CD4-positive, alpha-beta T cell (primary cell): ENCODE data around the gene ADCY2. TPM values are rescaled to one million over a fixed set of nuclear protein-coding genes. Genes with fewer than 3 reads are reported as not detected.

Experiments used
- ATAC-seq: fragments of 200-7000 bp; cut with Tn5 transposase; one replicate; pipeline ENCODE4 v1.10.0; 2022; ENCODE audit warnings: mild to moderate bottlenecking; ENCODE audit not compliant: poor library complexity
- CTCF ChIA-PET: fragments of 350-600 bp; sonication (Branson Sonifier 250); formaldehyde crosslinking; loops from one replicate; lab custom pipeline; 2021; ENCODE audit warnings: antibody characterized with exemption, inconsistent platforms; lab: Charles Lee
- POLR2A ChIA-PET: fragments of 350-600 bp; sonication (Branson Sonifier 250); formaldehyde crosslinking; loops from one replicate; lab custom pipeline; 2021; ENCODE audit warnings: antibody characterized with exemption, inconsistent platforms; lab: Charles Lee
- DNase-seq, 14 experiments: peaks; one replicate each; pipeline ENCODE4 v3.0.0-alpha.2; 2013 to 2020; ENCODE audit warnings: mixed read lengths in 2 of 14
- H3K27ac ChIP-seq, 2 donors: one replicate each; pipeline versions ENCODE4 v1.5.1 to v1.7.0; 2013; ENCODE audit warnings: low read length in 2 of 2, low read depth in 1 of 2, mild to moderate bottlenecking in 1 of 2
- H3K27me3 ChIP-seq, 2 experiments: 1 replicate in 1 of 2; 2 replicates in 1 of 2; pipeline versions ENCODE4 v1.6.1 to v1.7.0; 2013; ENCODE audit warnings: low read length in 2 of 2, control low read depth in 1 of 2, mild to moderate bottlenecking in 1 of 2, moderate library complexity in 1 of 2; ENCODE audit not compliant: insufficient read depth in 2 of 2, control insufficient read depth in 1 of 2
- H3K36me3 ChIP-seq: one replicate; pipeline ENCODE4 v1.6.1; 2013; ENCODE audit warnings: low read length, control low read depth; ENCODE audit not compliant: insufficient read depth
- H3K4me1 ChIP-seq: one replicate; pipeline ENCODE4 v1.6.1; 2013; ENCODE audit warnings: low read length, control low read depth; ENCODE audit not compliant: insufficient read depth
- H3K4me3 ChIP-seq: one replicate; pipeline ENCODE4 v1.5.1; 2013; ENCODE audit warnings: mild to moderate bottlenecking, low read length, moderate library complexity
- H3K9me3 ChIP-seq, 2 experiments: 1 replicate in 1 of 2; 2 replicates in 1 of 2; pipeline versions ENCODE4 v1.6.1 to v1.7.0; 2013; ENCODE audit warnings: low read length in 2 of 2, mild to moderate bottlenecking in 2 of 2, control low read depth in 1 of 2, moderate library complexity in 1 of 2; ENCODE audit not compliant: control insufficient read depth in 1 of 2, insufficient read depth in 1 of 2
- H3K27ac Mint-ChIP-seq: one replicate; pipeline ENCODE4 v1.8.0; 2020; ENCODE audit warnings: mixed read lengths
- H3K27me3 Mint-ChIP-seq: one replicate; pipeline ENCODE4 v1.8.0; 2021; ENCODE audit warnings: mixed read lengths
- H3K36me3 Mint-ChIP-seq: one replicate; pipeline ENCODE4 v1.8.0; 2021; ENCODE audit warnings: low read depth, mixed read lengths
- H3K4me1 Mint-ChIP-seq: one replicate; pipeline ENCODE4 v1.8.0; 2021; ENCODE audit warnings: low read depth, mixed read lengths
- H3K4me3 Mint-ChIP-seq: one replicate; pipeline ENCODE4 v1.8.0; 2020; ENCODE audit warnings: mild to moderate bottlenecking, mixed read lengths
- H3K9me3 Mint-ChIP-seq: one replicate; pipeline ENCODE4 v1.8.0; 2020; ENCODE audit warnings: mixed read lengths
- intact Hi-C, 2 experiments: fragments of 100-400 bp; cut with DNase I in 1 of 2; cut with micrococcal nuclease in 1 of 2; formaldehyde crosslinking; loops; one replicate each; pipeline versions ENCODE4 v1.15.1 to v1.9.0; 2023 to 2025; cut with DNase I, micrococcal nuclease
- polyA plus RNA-seq, 2 donors: library from polyadenylated mRNA; unstranded; fragments of 120-200 nt; gene quantifications; one replicate each; pipeline ENCODE4 v1.2.1, GENCODE V29; 2013
- total RNA-seq, 174 experiments: library from RNA in 2 of 174; stranded (reverse) in 2 of 174; gene quantifications; one replicate each; pipeline ENCODE4 v1.2.3 and lab custom pipeline; 2021 to 2026
- TF ChIP-seq, protein P1 (sequence below): fragments of 200-600 bp; IDR thresholded peaks from one replicate; pipeline ENCODE4 v1.8.0; 2022; ENCODE audit warnings: antibody characterized with exemption, mild to moderate bottlenecking

The ADCY2 gene
- not detected for total RNA-seq
- not detected for polyA plus RNA-seq (2013, experiment 1 of 2)
- 0.75 TPM for polyA plus RNA-seq (2013, experiment 2 of 2)
- total RNA-seq (lab: John Stamatoyannopoulos, UW): 0 to 0.23 (median 0) reads per million in 172 experiments

DNA sequence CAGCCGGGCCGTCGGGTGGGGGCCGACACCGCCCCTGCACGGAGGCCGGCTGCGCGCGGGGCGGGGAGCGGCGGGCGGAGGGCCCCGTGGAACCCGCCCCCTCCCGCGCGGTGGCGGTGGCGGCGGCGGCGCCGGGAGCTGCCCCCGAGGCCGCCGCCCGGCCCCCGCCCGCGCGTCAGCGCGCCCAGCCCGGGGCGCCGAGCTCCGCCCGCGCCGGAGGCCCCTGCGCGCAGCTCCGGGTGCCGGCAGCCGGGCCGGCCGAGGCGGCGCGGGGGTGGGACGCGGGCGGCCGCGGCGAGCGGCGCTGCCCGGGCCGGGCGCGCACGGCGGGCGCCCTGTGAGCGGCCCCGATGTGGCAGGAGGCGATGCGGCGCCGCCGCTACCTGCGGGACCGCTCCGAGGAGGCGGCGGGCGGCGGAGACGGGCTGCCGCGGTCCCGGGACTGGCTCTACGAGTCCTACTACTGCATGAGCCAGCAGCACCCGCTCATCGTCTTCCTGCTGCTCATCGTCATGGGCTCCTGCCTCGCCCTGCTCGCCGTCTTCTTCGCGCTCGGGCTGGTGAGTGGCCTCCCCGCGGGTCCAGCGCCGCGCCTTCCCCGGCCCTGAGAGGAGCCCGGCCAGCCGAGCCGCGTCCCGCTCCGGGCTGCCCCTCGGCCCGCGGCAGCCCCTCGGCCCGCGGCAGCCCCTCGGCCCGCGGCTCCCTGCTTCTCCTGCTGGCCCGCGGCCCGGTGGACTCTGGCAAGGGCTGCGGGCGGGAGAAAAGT lies at the start of gene ADCY2:
ADCY2 (plus strand) TSS at position 192 of the 766 bp plus-strand sequence; CDS start at position 351, 159 bp downstream.
- H3K9me3 ChIP-seq: peaks cover 0 to 19% of the 10 kb centered on the region in 2 experiments
- no peaks in the 10 kb centered on the region for H3K9me3 Mint-ChIP-seq
- H3K27me3 ChIP-seq: peaks cover 37 to 48% of the 10 kb centered on the region in 2 experiments
- TF ChIP-seq, protein P1, sequence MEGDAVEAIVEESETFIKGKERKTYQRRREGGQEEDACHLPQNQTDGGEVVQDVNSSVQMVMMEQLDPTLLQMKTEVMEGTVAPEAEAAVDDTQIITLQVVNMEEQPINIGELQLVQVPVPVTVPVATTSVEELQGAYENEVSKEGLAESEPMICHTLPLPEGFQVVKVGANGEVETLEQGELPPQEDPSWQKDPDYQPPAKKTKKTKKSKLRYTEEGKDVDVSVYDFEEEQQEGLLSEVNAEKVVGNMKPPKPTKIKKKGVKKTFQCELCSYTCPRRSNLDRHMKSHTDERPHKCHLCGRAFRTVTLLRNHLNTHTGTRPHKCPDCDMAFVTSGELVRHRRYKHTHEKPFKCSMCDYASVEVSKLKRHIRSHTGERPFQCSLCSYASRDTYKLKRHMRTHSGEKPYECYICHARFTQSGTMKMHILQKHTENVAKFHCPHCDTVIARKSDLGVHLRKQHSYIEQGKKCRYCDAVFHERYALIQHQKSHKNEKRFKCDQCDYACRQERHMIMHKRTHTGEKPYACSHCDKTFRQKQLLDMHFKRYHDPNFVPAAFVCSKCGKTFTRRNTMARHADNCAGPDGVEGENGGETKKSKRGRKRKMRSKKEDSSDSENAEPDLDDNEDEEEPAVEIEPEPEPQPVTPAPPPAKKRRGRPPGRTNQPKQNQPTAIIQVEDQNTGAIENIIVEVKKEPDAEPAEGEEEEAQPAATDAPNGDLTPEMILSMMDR: no peak
- no peaks in the 10 kb centered on the region for H3K36me3 ChIP-seq
- intact Hi-C loops: no loop called here
- H3K27ac Mint-ChIP-seq: no peak within 1 kb of the TSS
- POLR2A ChIA-PET: no interaction called here
- H3K27me3 Mint-ChIP-seq: peaks cover 52% of the 10 kb centered on the region
- no peak for ATAC-seq
- H3K4me3 Mint-ChIP-seq: no peak within 1 kb of the TSS
- no peaks in the 10 kb centered on the region for H3K4me1 ChIP-seq
- peaks cover 6% of the 10 kb centered on the region for H3K4me1 Mint-ChIP-seq
- H3K4me3 ChIP-seq: no peak within 1 kb of the TSS
- DNase-seq: no peak
- H3K36me3 Mint-ChIP-seq: no peaks in the 10 kb centered on the region
- H3K27ac ChIP-seq: no peak within 1 kb of the TSS
- CTCF ChIA-PET: no interaction called here

DNA sequence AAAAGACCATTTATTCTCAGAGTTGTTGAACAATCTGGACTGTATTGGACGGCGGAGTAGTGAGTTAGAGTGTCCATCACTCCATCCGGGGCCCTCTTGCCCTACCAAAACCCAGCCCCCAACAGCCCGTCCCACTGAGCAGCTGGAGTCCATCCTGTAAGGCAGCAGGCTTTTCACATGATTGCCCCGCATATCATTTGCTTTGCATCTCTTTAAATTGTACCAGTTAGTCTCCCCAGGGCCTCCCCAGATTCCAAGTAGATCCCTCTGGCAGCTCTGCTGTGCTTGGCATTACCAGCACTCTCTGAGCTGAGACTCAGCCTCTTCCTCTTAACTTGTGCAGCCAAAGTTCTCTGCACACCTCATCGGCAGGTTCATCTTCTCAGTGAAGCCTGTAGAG lies 48.6 kb upstream of the ADCY2 start:
- ChIA-PET CTCF (no interaction called here), POLR2A (no interaction called here)
- no peaks in the 10 kb centered on the region for H3K36me3 ChIP-seq
- peaks cover under 1% of the 10 kb centered on the region for H3K9me3 Mint-ChIP-seq
- H3K27me3 ChIP-seq: no peaks in the 10 kb centered on the region
- H3K4me3 Mint-ChIP-seq: no peak overlapping the region
- no peaks in the 10 kb centered on the region for H3K36me3 Mint-ChIP-seq
- intact Hi-C loops: no loop called here
- TF ChIP-seq, protein P1: no peak
- H3K9me3 ChIP-seq: peaks cover 0 to 13% of the 10 kb centered on the region in 2 experiments
- H3K27me3 Mint-ChIP-seq: no peaks in the 10 kb centered on the region
- H3K4me1 ChIP-seq: no peaks in the 10 kb centered on the region
- DNase-seq (no peak), ATAC-seq (no peak)
- no peaks in the 10 kb centered on the region for H3K4me1 Mint-ChIP-seq
- H3K27ac Mint-ChIP-seq: no peak overlapping the region
- no peak overlapping the region for H3K27ac ChIP-seq
- H3K4me3 ChIP-seq: no peak overlapping the region

GRCh38 chr5:7348168-7348854 lies 47.6 kb upstream of the ADCY2 start:
- CTCF ChIA-PET: no interaction called here
- H3K4me1 ChIP-seq: no peaks in the 10 kb centered on the region
- H3K27me3 ChIP-seq: no peaks in the 10 kb centered on the region
- ATAC-seq: no peak
- intact Hi-C loops: no loop called here
- no peak overlapping the region for H3K4me3 Mint-ChIP-seq
- no peak overlapping the region for H3K27ac ChIP-seq
- no peaks in the 10 kb centered on the region for H3K27me3 Mint-ChIP-seq
- no peaks in the 10 kb centered on the region for H3K36me3 ChIP-seq
- H3K27ac Mint-ChIP-seq: no peak overlapping the region
- no peak overlapping the region for H3K4me3 ChIP-seq
- no peaks in the 10 kb centered on the region for H3K4me1 Mint-ChIP-seq
- no peak for DNase-seq
- peaks cover 0 to 6% of the 10 kb centered on the region in 2 experiments for H3K9me3 ChIP-seq
- no peaks in the 10 kb centered on the region for H3K36me3 Mint-ChIP-seq
- POLR2A ChIA-PET: no interaction called here
- TF ChIP-seq, protein P1: no peak
- no peaks in the 10 kb centered on the region for H3K9me3 Mint-ChIP-seq
